Activated T-helper 9 cell treated with anti-CD3 and anti-CD28 coated beads, Interleukin-2, amount 50 U/mL, for 16 hours (primary cell): ENCODE results near the gene HIPK3.
"Not testable (repeated sequence)": the region's sequence is repeated elsewhere in the genome, so short reads cannot be mapped to it uniquely, and the experiment has no call there.

Source experiments
- DNase-seq: peaks from one replicate; pipeline ENCODE4 v3.0.0-alpha.2; 2020; ENCODE audit warnings: low read depth

Gene HIPK3

DNA sequence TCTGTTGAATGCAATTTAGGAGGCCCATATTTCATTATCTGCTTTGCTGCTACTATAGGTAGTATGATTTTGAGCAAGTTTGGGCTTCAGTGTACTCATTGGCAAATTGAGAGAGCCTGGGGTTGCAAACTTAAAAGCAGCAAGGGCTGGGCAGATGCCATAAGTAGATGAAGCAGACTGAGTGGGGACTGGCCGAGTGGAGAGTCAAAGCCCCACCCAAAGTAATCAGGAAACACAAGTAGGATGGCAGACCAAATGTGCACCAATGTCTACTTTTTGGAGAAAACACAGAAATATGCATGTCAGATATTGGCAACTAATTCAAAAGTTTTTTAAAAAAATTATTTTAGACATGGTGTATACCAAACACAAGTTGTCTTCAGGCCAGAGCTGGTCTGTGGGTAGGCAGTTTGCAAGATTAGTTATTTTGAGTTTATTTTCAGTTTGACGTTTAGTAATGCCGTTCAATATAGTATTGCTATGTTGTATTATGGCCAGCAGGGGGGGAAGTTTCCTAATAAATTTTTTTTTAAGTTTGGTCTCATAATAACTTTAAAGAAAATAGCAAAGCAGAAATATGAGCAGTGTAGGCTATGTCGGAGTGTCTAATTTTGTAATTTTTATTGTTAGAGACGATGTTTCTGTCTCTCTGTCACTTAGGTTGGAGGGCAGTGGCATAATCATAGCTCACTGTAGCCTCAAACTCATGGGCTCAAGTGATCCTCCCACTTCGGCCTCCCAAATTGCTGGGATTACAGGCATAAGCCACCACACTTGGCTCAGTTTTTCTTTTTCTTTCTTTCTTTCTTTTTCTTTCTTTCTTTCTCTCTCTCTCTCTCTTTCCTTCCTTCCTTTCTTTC, 105.1 kb downstream of the HIPK3 start:
- DNase-seq: no peak

DNA sequence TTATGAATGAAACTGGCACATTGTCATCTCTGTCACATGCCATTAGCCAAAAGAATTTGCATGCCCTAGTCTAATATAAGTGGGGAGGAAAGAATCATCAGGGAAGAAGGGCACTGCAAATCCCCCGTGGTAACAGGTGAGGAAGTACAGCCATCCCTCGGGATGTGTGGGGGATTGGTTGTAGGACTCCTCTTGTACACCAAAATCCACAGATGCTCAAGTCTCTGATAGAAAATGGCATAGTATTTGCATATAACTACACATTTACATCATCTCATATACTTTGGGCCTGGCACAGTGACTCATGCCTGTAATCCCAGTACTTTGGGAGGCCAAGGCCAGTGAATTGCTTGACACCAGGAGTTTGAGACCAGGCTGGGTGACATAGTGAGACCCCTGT, 109.7 kb downstream of the HIPK3 start:
- no peak for DNase-seq

DNA sequence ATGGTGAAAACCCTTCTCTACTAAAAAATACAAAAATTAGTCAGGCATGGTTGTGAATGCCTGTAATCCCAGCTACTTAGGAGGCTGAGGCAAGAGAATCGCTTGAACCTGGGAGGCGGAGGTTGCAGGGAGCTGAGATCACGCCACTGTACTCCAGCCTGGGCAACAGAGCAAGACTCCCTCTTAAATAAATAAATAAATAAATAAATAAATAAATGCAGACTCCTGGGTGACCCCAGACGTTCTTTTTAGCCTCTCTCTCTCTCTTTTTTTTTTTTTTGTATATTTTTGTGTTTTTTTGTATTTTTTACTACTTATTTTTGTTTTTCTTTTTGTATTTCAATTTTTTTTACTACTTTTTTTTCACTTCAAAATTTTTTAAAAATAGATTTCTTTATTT, 111.3 kb downstream of the HIPK3 start:
- not testable (repeated sequence) for DNase-seq

DNA sequence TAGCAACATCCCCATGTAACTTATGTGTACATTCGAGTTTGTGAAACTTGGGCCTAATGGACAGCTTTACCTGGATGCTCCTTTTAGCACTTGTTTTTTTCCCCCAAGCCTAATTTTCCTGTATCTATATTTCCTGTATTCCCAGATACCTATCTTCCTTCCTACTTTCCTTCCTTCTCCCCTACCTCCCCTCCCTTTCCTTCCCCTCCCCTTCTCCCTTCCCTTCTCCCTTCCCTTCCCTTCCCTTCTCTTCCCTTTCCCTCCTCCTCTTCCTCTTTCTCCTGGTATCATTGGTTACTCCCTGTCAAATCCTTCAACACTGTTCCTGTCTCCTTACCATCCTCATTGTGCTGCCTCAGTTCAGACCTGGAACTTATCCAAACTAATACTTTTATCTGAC, 111.8 kb downstream of the HIPK3 start:
- no peak for DNase-seq

DNA sequence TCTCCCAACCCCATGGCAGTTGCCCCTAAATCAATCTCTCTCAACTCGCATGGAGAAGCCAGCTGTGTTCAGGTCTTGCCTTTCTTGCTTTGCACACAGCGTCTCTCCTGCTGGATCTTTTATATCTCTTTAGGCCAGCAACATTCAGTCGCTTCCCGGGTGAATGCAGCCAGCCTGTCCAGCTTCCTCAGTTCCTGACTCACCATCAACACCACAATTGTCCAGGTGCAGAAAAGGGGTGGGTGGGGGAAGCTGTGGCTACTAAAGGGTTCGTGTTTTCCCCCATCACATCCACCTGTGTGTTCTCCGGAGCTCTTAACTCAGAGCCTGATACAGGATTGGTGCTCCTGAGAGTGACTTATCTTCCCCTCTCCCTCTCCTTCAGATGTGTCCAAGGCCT, 116.5 kb downstream of the HIPK3 start:
- no peak for DNase-seq

DNA sequence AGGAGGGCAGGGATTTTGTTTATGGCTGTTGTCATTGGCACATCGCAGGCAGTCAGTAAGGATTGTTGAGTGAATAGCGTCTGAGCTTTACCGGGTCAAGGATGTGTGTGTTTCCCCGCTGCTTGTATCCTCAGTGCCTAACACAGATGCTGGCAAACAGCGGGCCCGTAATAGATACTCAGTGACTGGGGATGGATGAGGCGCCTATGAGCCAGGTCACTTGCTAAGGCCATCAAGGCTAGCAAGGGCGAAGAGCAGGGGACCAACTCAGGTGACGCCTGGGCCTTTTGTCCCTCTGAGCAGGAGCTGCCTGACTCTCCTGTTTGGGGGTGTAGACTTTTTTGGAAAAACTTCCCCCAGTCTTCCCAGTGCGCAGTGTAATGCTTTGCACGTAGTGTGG, 118.1 kb downstream of the HIPK3 start:
- DNase-seq: no peak

DNA sequence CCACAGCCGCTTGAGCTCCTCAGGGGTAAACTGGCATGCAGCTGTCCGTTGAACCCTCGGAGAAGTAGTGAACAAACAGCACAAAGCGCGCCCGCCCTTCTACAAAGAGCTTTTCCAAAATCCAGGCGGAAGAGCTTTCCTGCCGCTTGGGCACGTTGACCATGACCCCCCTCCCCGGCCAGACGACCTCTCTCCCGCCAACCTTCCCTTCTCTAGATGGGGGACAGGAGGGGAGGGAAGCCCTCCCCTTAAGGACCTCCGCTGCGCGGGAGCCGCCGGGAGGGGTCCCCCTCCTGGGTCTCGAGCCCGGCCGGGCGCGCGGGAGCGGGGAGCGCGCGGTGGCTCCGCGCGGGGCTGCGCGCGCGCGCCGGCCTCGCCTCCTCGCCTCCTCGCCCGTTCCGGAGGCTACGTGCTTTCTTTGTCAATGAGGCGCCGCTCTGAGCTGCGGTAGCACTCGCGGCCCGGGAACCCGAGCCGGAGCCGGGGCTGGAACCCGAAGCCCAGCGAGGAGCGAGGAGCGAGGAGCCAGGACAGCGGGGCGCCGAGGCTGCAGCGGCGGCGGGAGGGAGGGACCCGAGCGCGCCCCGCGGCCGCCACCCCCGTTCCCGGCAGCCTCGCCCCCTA, 118.6 kb downstream of the HIPK3 start, which contains the start of gene KIAA1549L:
Gene KIAA1549L (plus strand): TSS at position 421 of the 624 bp plus-strand sequence.
- no peak for DNase-seq

DNA sequence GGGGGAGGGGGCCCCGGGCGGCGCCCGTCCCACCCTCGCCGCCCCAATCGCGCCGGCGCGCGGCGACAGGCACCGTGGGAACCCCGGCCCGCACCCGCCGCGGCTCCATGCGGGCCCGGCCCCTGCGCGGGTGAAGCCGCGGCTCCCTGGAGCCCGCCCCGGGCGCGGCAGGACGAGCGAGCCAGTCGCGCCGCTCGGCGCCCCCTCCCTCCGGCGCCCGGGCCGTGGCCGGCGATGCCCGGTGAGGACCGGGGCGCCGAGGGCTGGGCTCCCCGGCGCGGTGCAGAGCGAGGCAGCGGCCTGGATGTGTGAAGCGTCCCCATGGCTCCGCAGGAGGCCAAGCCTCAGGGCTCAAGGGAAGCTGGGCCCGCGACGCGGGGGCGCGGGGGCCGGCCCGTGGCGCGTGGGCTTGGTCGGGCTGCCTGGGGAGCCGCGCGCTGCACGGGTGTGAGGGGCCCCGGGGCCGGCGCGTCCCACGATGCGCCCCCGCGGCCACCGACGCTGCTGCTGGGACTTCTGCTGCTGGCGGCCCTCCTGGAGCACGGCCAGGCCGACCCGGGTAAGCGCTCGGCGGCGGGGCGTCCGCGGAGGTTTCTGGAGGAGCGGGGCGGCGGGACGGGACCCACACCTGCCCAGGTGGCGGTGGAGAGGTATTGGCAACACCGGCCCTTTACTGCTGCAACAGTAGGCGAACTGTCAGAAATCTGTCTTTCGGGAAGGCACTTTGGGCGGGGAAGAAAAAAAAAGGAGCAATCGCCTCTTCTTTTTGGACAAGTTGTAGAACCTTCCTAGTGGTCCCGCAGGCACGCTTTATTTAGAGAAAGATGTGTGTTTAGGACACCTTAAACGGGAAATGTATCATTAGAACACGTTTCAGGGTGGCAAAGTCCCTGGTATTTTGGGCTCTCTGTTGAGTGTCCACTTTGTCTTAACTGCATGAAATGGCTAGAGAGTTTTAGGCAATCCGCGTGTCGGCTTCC, 119.4 kb downstream of the HIPK3 start:
- no peak for DNase-seq

DNA sequence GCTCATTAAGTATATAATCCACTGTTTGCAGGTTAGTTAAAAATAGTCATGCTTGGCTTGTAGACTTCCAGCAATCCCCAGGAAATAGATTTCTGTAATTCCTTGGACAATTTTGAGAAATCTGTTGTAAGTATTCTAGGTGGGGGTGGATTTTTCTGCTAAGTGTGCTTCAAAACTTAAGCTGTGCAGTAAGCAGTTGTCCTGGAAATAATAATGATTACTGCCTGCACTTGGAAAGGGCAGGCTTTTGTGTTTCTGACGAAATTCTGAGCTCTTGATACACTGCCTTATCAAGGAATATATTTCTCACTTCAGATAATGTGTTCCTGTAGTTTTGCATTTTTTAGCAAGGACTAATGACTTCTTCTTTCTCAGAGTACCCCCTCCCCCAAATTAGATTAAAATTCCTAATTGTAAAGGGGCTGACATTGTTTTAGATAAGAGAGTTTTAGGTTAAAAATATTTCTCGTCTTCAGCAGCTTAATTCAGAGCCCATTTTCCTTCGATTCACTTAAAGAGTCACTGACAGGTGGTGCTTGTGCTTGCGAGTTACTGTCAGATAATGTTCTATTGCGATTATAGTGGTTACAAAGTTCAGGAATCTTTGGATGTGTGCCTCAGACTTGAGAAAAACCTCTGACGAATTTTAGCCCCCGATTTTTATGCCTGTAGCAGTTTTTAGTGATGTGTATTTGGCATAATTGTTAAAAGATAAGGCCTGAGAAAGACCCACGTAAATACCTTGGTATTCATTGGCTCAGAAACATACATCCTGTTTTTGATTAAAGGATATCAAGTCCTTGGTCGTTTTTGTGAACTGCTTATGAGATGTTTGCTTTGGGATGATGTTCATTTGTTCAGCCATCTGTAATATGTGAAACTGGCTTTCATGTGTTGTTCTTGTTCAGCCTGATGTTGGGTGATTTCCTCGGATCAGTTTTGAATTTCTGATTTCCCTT, 120.5 kb downstream of the HIPK3 start:
- DNase-seq: no peak

DNA sequence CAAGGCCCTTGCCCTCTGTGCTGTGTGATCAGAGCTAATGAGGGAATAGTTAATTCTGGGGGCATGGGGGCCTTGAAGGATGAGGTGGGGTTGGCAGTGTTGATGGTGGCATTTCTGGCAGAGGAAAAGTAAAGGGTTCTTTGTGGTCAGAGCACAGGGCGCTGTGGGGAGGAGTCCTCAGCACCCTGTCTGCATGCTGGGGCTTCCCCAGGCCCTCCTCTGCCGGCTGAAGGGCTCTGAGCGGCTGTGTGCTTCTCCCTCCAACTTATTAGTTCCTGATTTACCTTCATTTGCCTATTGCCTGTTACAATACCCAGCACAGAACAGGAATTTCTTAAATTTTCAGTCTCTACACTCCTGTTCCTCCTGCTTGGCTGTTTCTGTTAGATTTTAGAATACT, 122.8 kb downstream of the HIPK3 start:
- DNase-seq: no peak

DNA sequence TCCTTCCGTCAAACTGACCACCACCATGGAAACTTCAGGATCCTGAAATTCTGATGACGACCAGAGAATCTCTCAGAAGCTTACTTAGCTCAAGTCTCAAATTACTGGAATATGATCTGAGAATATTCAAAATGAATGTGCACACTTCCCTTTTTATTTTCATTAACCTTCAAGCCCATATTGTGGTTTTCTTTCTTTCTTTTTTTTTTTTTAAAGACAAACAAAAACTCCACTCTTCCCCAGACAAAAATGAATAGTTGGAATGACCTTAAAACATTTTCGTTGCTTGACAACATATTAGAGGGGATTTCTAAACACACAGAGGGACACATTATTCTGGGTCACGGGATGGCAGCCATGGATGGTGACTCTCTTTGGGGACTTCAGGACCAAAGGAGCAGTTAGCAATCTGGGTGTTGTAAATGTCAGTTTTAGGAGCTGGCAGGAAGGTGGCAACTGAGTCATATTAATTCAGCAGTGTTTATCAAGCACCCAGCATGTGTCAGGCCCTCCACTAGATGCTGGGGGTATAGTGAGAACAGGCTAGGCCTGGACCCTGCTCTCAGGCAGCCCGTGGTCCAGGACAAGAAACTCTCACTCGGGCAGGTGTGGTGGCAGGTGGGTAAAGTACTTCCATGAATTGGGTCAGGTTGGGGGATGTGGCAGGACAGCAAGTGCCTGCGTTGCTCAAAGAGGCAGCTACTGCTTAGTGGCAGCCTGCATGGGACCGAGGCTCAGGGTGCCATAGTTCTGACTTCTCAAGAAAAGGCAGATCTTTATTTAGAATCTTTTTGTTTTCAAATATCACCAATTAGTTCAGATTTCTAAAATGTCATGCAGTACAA, 126.1 kb downstream of the HIPK3 start:
- DNase-seq: no peak

DNA sequence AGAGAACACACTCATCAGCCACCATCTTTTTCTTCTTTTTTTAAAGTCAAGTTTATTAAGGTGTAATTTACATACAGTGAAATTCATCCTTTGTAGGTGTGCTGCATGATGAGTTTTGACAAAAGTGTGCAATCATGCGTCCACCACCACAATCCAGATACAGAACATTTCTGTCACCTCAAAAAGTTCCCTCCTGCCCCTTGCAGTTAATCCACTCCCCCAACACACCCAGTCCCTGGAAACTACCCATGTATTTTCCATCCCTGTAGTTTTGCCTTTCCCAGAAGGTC, 126.7 kb downstream of the HIPK3 start:
- DNase-seq: no peak

DNA sequence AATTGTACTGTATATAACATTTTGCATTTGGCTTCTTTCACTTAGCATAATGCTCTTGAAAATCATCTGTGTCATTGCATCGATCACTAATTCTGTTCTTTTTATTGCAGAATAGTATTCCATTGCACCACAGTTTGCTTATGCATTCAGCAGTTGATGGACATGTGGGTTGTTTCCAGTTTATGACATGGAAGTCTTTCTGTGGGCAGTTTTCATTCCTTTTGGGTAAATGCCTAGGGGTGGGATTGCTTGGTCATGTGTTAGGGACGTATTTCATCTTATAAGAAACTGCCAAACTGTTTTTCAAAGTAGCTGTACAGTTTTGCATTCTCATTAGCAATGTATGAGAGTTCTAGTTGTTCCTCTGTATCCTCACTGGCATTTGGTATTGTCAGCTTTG, 127.0 kb downstream of the HIPK3 start:
- no peak for DNase-seq

DNA sequence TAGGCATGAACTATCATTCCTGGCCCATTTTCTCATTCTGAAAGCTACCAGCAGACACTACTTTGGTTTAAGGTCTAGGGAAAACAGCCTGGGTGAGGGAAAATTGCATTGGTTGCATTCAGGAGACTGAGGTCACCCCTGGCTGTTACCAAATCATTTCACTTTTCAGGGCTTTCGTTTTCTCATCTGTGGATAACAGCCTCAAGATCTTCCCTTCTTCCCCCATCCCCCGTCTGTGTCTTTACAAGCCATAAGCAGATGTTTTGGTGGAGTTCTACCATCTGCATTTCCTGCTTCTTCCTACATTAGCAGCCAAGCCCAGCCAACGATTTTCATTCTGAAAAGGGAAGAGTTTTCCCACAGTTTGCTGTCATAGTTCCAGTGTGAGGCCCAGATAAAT, 130.4 kb downstream of the HIPK3 start:
- no peak for DNase-seq

DNA sequence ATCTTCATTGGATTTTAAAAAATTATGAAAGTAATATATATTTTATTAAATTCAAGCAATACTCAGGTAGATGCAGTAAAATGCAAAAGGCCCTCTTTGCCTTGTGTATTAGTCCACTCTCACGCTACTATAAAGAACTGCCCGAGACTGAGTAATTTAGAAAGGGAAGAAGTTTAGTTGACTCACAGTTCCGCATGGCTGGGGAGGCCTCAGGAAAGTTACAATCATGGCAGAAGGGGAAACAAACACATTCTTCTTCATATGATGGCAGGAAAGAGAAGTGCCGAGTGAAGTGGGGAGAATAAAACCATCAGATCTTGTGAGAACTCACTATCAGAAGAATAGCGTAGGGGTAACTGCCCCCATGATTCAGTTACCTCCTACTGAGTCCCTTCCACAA, 130.8 kb downstream of the HIPK3 start:
- no peak for DNase-seq

DNA sequence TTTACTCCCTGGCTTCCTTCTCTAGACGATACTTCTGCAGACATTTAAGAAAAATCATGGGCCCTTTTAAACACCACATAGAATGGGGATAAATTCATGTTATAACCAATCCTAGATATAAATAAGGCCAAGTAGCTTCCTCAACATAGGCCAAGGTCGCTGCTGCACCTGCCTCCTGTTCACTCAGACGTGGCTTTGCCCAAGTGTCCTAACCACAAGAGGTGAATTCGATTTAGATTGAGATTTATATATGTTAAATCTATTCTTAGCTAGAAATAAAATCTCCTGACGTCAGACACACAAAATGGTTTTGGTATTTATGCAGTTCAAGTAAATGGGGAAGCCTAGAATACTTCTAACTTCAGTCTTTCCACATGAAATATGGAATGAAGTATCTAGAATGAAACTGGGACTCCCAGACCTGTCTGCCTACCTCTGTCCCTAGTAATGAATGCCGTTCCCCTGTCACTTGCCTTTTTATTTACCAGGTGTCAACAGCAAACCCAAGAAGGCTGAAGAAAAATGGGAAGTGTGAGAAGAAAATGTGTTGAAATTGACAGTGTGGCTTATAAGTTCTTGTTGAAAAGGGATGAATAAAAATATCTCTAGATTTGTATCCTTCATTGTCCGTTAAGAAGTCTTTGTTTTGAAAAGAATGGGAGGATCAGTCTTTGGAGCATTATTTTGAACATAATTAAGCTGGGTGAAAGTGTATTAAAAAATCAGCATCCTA, 131.8 kb downstream of the HIPK3 start:
- no peak for DNase-seq

DNA sequence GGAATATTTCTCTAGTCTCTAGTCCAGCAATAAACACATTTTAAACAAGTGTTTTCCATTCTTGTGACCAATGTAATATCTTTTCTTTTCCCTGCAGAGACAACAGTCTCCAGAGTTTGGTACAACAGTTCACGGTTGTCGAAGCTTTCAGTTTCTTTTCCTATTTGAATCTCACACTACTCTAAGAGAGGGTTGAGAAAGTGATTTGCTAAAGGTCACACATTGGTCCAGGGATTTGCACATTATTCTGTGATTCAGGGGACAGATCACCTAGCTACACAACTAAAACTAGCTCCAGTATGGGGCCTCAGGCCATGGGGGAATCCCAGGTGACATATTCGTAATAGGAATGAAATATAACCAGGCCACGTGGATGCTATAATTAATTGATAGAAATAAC, 132.5 kb downstream of the HIPK3 start:
- DNase-seq: no peak

DNA sequence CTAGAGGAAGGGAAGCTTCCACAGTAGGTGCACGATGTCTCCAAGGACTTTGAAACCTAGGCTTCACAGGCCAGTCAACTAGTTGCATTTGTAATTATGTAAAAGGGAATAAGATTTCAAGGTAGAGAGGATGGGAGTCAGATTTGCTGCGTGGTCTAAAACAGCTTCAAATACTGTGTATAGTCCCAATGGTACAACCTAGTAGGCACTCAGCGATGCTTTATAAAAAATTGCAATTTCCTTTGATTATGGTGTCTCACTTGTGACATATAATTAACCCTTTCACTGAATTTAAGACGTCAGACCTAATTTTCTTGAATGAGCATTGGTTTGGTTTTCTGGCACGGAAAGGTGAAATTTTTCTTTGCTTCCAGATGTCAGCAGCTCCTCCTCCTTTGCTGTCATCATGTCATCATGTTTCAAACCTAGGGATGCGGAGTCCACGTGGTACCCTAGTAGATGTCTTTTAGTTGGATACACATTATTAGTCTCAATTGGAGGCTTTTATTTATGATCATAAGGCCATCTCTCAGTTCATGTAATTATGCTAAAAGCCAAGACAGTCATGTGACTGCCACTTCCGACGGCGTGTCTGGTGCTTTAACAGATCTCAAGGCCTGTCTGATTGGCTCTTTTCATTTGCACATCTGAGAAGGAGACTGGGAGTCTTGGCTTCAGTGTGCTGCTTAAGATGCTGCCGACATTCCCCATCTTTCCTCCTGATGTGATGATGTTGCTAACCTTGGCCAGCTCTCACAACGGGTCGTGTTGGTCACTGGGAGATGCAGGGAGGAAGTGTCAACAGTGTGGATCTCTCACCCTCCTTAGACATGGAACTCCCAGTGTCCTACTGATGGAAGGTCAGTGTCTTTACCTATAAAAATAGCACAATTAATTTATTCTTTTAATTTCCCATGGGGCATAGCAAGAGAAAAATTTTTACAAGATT, 134.0 kb downstream of the HIPK3 start:
- DNase-seq: no peak

DNA sequence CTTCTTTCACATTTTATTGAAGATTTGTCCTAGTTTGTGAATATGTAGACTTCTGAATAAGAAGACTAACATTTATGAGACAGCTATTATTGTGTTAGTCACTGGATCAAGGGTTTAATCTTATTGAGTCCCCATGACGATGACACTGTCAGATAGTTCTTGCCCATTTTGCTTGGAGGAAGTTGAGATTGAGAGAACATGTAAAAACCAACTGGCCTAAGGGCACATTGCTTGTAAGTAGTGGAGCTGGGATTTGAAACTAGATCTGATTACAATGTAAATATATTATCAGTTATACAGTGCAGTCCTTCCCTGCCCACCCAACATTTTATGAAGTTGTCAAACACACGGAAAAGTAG, 134.7 kb downstream of the HIPK3 start:
- no peak for DNase-seq
